Cerebellar nuclear complex (tissue), 1 donor: ENCODE data around the gene TRDMT1.

Experiments
- DNase-seq, 2 experiments: peaks; one replicate each; lab custom pipeline; 2025; lab: John Stamatoyannopoulos, UW

The TRDMT1 gene

DNA sequence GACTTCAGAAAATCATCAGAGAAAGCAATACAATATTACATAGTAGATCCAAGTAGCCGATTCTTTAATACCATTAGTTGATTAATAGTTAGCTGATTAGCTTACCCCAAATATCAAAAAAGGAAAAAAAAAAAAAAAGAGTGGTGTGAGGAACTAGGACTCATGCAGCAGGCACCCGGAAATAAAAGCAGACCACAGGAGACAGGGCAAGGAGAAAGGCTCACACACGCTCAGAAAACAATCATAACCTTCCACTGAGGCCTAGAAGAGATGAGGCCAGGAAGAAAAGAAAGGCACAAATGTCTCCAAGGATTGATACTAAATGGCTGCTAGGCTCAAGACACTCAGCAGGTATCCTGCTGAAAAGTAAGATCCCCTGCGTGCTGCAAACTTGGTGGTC, 25.9 kb downstream of the TRDMT1 start:
- DNase-seq, result no peak

GRCh38 chr10:17174626-17175025, 26.8 kb downstream of the TRDMT1 start:
- no peak for DNase-seq

GRCh38 chr10:17171141-17171641, 30.3 kb downstream of the TRDMT1 start:
- DNase-seq, result no peak

GRCh38 chr10:17169803-17170202, 31.7 kb downstream of the TRDMT1 start:
- DNase-seq, result no peak

DNA sequence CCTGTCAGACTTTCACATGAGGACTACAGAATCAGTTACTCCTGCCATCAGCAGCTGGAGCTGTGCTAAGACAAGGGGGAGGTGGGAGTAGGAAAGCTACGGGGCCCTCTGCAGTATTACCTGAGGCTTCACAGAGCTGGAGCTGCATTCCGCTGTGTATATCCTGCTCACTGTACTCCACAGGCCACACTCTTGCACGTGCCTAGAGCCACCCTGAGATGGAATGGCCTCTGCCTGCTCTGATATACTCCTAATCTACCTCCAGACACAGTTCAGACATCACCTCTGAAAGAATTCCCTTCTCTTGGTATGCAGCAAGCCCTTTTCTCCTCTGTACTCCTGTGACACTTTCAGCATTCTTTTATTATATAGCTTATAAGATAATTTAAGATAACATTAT, 34.8 kb downstream of the TRDMT1 start:
- DNase-seq, result no peak

- no peak for DNase-seq
These were observed 38.6 kb downstream of the TRDMT1 start for GRCh38 chr10:17162828-17163227.

GRCh38 chr10:17161775-17162174, 39.7 kb downstream of the TRDMT1 start:
- DNase-seq, result no peak

- DNase-seq, result no peak
These were observed 44.4 kb downstream of the TRDMT1 start for GRCh38 chr10:17157024-17157423.

GRCh38 chr10:17155826-17156225, 45.6 kb downstream of the TRDMT1 start:
- DNase-seq, result no peak

DNA sequence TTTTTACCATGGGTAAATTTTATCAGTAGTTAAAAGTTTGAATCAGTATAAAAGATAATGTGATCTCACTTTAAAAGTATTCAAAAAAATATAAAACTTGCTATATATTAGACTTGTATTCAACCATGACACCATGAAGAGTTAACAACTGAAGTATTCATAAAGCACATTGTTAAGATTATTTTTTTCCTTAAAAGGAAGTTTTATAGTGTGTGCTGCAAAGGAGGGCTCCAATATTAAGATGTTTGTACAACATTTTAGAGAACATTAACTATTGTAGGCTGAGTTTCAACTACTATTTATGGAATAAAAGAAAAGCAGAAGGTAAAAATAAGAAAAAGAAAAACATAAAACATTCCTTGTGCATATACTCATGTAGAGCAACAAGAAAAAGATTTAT, 47.4 kb downstream of the TRDMT1 start:
- DNase-seq, result no peak

DNA sequence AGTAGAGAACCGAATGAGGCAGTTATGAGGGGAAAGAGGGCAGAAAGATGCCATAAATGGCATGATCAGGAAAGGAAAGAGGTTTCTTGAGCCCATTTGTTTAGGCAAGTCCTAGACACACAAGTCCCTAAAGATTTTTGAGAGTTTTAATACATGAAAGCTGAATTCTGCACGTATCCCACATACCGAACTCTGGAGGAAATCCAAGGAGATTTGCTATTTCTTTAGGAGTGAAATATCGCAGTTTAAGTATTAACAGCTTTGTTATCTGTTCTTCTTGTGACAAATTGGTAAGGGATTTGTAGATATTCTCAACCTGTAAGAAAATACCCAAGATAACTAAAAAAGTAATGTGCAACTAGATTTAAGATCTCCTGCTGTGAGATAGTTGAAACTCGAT, 48.2 kb downstream of the TRDMT1 start:
- DNase-seq, result no peak

GRCh38 chr10:17151716-17152115, 49.8 kb downstream of the TRDMT1 start:
- no peak for DNase-seq

DNA sequence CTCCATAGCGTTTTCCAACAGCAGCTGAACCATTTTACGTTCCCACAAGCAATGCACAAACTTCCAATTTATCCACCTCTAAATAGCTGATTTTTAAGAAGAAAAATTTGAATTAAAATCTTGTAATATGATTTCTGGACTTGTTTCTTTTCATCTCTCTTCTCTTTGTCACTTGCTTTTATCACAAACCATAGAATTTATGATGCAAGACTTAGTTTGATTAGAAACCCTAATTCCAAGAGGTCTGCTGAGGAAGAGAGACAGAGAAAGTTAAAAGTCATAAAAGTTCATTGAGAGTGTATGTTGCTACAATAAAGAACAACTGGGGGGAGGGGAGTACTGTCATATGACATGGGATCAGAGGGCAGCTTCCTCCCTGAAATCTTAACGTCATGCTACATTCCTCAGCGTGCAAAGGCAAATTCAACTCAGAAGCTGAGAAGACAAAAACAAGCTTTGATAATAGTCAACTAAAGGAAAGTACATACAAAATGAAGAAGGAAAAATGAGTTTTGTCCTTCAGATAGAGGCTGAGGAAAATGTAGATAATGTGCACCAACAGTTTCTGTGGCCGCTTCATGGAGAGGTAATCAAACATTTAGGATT, 53.5 kb downstream of the TRDMT1 start:
- DNase-seq, result no peak

GRCh38 chr10:17146892-17147291, 54.6 kb downstream of the TRDMT1 start:
- no peak for DNase-seq

GRCh38 chr10:17145239-17145638, 56.2 kb downstream of the TRDMT1 start:
- no peak for DNase-seq

DNA sequence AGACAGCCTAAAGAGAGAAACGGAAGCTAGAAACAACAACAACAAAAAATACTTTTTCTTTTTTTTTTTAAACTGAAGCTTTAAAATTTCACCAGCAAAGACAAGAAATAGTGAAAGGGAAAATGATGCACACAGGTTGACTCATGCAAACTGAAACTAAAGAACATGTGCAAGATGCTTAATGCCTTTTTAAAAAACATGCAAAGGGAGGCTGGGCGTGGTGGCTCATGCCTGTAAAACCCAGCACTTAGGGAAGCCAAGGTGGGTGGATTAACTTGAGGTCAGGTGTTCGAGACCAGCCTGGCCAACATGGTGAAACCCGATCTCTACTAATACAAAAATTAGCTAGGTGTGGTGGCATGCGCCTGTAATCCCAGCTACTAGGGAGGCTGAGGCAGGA, 56.7 kb downstream of the TRDMT1 start:
- DNase-seq, result no peak

GRCh38 chr10:17144032-17144431, 57.4 kb downstream of the TRDMT1 start:
- no peak for DNase-seq

GRCh38 chr10:17143055-17143690, 58.3 kb downstream of the TRDMT1 start:
- DNase-seq, result no peak

DNA sequence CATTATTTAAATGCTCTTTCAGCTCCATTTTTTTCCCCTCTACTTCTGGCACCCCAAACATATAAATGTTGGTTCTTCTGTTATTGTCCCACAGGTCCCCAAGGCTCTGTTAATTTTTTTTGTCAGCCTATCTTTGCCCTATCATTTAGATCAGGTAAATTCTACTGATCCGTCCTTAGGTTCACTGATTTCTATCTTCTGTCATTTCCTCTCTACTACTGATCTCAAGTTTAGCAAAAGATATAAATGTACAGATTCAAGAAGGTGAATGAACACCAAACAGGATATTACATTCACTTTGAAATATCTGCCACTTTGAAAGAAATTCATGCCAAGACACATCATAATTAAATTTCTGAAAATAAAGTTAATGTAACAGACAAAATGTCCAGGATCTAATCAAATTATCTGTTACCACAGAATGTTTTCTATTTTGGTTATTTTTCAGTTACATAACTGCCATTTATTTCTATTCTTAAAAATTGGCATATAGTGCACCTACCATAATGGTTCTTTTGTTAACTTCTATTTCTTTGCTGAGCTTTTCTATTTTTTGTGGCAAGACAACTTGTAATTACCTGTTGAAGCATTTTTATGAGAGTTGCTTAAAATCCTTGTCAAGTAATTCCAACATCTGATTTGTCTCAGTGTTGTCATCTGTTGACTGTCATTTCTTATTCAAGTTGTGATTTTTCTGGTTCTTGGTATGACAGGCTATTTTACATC, 59.8 kb downstream of the TRDMT1 start:
- no peak for DNase-seq

DNA sequence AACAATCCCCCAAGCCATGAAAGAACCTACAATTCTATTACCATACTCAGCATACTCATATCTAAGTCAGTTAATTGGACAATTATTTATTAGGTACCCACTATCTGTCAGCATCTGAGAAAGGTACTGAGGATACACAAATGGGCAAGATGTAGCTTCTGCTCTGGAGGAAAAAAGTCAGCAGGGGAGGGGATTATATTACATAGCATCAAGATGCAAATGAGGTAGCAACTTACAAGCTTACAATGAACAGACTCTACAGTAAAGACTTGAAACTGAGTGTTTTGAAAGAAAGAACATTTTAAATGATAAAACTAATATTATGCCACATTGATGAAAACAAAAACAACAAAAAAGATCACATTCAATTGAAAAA, 61.1 kb downstream of the TRDMT1 start:
- DNase-seq, result no peak

DNA sequence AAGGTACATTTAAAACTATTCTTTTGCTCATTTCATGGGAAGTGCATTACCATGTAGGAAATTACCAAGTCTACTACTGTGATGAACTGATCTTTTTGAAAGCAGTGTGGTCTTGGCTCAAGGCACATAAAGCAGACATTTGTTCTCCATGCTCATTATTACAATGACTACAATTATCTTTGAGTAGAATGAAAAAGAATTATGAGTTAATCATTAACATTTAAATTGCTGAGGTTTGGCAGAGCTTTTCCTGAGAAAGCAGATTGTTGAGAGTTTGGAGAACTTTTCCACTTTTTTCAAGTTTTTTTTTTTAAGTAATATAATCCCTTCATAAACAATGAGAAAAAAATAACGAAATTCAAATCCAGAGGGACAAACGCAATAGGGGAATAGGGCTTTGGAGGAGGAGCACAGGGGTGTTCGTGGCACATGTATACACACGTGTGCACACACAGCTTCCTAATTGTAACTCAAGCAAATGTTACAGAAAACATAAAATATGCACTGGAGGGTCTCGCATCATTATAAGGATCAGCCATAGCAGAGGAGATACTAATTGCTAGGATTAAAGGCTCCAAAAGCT, 62.9 kb downstream of the TRDMT1 start:
- DNase-seq, result no peak

- DNase-seq, result no peak
These were observed 66.7 kb downstream of the TRDMT1 start for GRCh38 chr10:17134737-17135260.

DNA sequence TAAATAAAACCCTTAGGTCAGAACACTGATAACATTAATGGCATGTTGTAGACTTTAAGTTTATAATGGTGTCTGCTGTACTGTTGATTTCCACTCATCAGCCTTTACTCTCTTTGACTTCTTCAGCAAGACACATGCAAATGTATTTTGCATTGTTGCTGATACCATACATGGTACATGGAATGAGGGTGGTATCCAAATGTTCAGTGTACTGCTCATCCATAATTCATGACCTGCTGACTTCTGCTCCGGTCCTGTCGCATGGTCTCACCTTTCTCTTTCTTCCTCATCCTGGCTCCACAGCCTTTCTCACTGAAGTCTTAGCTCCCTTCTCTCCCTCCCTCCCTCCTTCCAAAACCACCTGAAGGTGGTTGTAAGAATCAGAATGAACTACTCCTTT, 67.2 kb downstream of the TRDMT1 start:
- DNase-seq, result no peak
